Kidney (tissue), 14 donors: ENCODE measurements around the gene AURKB. TPM values are rescaled to one million over a fixed set of nuclear protein-coding genes. Genes with fewer than 3 reads are reported as not detected.
A peak's percentile ranks its signal among the peaks of the same experiment; 100 is the strongest.

Experiments used
- DNase-seq, 5 donors: peaks; one replicate each; pipeline ENCODE4 v3.0.0-alpha.2; 2013 to 2020
- FAIRE-seq: peaks from 2 replicates; lab custom pipeline; 2012; peaks lifted over from hg19 to GRCh38; lab: Jason Lieb, UNC
- H3K27ac ChIP-seq, 2 donors: one replicate each; pipeline ENCODE4 v1.7.0; 2013; ENCODE audit warnings: low read depth in 2 of 2, low read length in 2 of 2, inconsistent platforms in 1 of 2
- H3K27me3 ChIP-seq: one replicate; pipeline ENCODE4 v1.7.1; 2013; ENCODE audit warnings: low read length, inconsistent platforms; ENCODE audit not compliant: control insufficient read depth, insufficient read depth
- H3K36me3 ChIP-seq, 3 donors: one replicate each; pipeline versions ENCODE4 v1.7.0 to v1.7.1; 2013; ENCODE audit warnings: low read length in 3 of 3, control low read depth in 1 of 3, inconsistent platforms in 1 of 3; ENCODE audit not compliant: insufficient read depth in 3 of 3, control insufficient read depth in 2 of 3
- H3K4me1 ChIP-seq, 3 donors: one replicate each; pipeline versions ENCODE4 v1.7.0 to v1.7.1; 2013; ENCODE audit warnings: low read length in 3 of 3, inconsistent platforms in 1 of 3, low read depth in 1 of 3; ENCODE audit not compliant: control insufficient read depth in 2 of 3, insufficient read depth in 2 of 3
- H3K4me3 ChIP-seq, 3 donors: one replicate each; pipeline versions ENCODE4 v1.7.0 to v1.8.1; 2013; ENCODE audit warnings: low read length in 3 of 3, control low read depth in 1 of 3, inconsistent platforms in 1 of 3
- H3K9ac ChIP-seq, 3 donors: one replicate each; pipeline versions ENCODE4 v1.7.0 to v1.7.1; 2013; ENCODE audit warnings: low read length in 3 of 3, control low read depth in 1 of 3, inconsistent platforms in 1 of 3
- H3K9me3 ChIP-seq, 3 donors: one replicate each; pipeline versions ENCODE4 v1.7.0 to v1.7.1; 2013; ENCODE audit warnings: low read length in 3 of 3, control low read depth in 1 of 3, inconsistent platforms in 1 of 3; ENCODE audit not compliant: control insufficient read depth in 2 of 3, insufficient read depth in 1 of 3
- CTCF ChIP-seq: IDR thresholded peaks from 3 replicates; pipeline ENCODE4 v1.5.1; 2012; ENCODE audit warnings: mild to moderate bottlenecking, moderate library complexity, borderline replicate concordance; ENCODE audit not compliant: insufficient read depth; ENCODE audit errors: extremely low read depth
- intact Hi-C: fragments of 100-400 bp; cut with DNase I; formaldehyde crosslinking; loops from one replicate; pipeline ENCODE4 v1.11.1; 2022
- polyA plus RNA-seq: library from polyadenylated mRNA; stranded (reverse); fragments of 350-450 nt; fragmentation: Illumina TruSeq; extraction: RNeasy Lipid Tissue Mini Kit (QIAGEN cat#74804); gene quantifications from one replicate; pipeline ENCODE4 v1.2.3, GENCODE V29; 2014; ENCODE audit warnings: low read depth, low replicate concordance; ENCODE audit not compliant: insufficient read depth
- total RNA-seq: library from RNA; stranded (reverse); fragmentation: NEBNext Ultra II Directional; extraction: Animal tissue kit (Norgen Biotek cat#: 25700); gene quantifications from one replicate; pipeline ENCODE4 v1.2.1, GENCODE V29; 2021
- donor health status: control.
- donor health status: control.
- donor health status: control.
- donor health status: control.
- donor health status: control.
- donor health status: DM: yes; HTN: yes; CAD: no.
- donor health status: Normal renal cell carcinoma (clear cell type).

The AURKB gene
- total and polyA plus RNA-seq, 2 donors from 2014 or later = 0.43 to 2.8 TPM

DNA sequence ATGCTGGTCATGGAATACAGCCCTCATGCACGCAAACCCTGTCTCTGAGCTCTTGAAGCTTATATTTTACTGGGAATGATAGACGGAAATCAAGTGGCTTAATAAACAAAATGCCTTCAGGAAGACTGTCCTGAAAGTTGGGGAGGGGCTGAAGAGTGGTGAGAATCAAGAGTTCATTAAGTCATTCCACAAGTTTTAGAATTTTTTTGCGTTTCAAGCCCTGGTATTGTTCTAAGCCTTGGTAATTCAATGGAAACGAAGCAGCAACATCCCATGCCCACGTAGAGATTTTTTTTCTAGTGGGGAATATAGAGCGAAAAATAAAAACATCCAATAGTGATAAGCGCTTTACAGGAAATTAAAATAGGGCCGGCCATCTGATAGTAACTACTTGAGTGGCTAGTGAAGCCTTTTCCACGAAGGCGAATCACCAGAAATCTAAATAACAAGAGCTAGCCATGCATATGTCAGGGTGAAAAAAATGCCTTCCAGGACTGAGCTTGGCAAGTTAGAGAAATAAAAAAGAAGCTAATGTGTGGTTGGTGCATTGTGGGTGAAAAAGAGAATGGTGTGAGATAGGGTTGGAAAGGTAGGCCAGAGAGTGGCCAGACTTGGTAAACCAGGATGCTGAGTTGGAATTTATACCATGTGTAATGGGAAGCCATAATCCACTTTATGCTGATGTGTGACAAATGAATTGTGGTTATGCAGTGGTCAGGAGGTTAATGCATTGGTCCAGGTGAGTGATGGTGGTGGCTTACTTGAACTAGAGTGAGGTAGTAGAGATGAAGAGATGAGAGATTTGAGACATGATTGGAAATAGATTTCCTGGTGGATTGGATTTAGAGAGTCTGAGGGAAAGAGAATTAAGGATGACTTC is 39.5 kb upstream of the AURKB start:
- peaks cover 0 to 6% (median 0%) of the 10 kb centered on the region in 3 donors for H3K4me1 ChIP-seq
- DNase-seq (peak in 1 of 5 donors; percentile 4), FAIRE-seq (no peak)
- intact Hi-C loops = no loop called here
- no peak for TF ChIP-seq CTCF
- H3K9me3 ChIP-seq = no peaks in the 10 kb centered on the region
- H3K27ac ChIP-seq = peak overlapping the region in 1 of 2 donors; percentile 97
- no peaks in the 10 kb centered on the region for H3K27me3 ChIP-seq
- peak overlapping the region; percentile 76 to 99 (median 97) for H3K9ac ChIP-seq
- peaks cover 0 to 3% (median 0%) of the 10 kb centered on the region in 3 donors for H3K36me3 ChIP-seq
- H3K4me3 ChIP-seq = peak overlapping the region; percentile 97 to 99 (median 98)

DNA sequence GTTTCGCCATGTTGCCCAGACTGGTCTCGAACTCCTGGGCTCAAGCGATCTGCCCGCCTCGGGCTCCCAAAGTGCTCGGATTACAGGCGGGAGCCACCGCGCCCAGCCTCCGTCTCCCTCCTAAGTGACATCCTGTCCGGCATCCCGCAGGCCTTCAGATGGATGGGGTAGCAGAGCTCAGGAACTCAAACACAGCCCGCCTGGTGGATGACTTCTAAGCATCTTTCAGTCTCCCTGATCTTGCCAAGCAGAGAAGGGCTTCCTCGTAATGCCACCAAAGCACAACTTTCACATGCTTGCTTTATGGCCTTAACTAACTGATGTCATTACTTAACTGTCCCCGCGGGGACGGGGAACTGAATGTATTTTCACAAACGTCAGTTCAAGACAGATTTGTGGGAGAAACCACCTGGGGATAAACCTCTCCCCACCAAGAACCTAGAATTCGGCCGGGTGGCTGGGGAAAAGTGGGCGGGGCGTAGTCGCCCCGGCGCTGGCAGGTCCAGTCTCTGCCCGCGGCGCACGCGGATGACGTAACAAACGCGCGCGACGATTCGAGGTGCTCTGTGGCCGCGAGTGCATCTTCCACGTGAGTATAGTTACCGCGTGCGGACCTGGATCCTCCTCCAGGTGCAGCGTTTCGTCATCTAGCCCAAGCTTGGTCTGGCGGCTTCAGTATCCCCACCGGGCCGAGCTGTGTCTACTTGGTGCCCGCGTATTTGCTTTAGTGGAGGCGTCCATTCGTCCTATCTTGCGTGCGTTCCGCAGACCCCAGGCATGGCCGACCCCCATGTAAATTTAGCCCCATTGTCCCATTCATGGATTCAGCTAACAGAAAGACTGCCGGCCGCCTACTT is 38.6 kb upstream of the AURKB start, which contains the start of gene PFAS:
Gene PFAS, plus strand, starts transcription at position 539 of the 857 bp plus-strand sequence. CDS start 4,649 bp downstream, outside the sequence.
- H3K36me3 ChIP-seq = peaks cover 0 to under 1% (median 0%) of the 10 kb centered on the region in 3 donors
- intact Hi-C loops = no loop called here
- no peak for FAIRE-seq
- peak within 1 kb of the TSS; percentile 97 to 99 (median 98) for H3K4me3 ChIP-seq
- peak within 1 kb of the TSS; percentile 89 to 99 for H3K27ac ChIP-seq
- H3K27me3 ChIP-seq = no peaks in the 10 kb centered on the region
- no peaks in the 10 kb centered on the region for H3K9me3 ChIP-seq
- peak; percentile 96 to 98 (median 98) for DNase-seq
- H3K9ac ChIP-seq = peak within 1 kb of the TSS; percentile 76 to 99 (median 97)
- H3K4me1 ChIP-seq = peaks cover 0 to 6% (median 0%) of the 10 kb centered on the region in 3 donors
- TF ChIP-seq CTCF = no peak

- H3K4me1 ChIP-seq = peaks cover 0 to 6% (median 0%) of the 10 kb centered on the region in 3 donors
- H3K9me3 ChIP-seq = no peaks in the 10 kb centered on the region
- H3K4me3 ChIP-seq = no peak overlapping the region
- FAIRE-seq (no peak), DNase-seq (no peak)
- intact Hi-C loops = no loop called here
- H3K27me3 ChIP-seq = no peaks in the 10 kb centered on the region
- no peak for TF ChIP-seq CTCF
- no peak overlapping the region for H3K27ac ChIP-seq
- peaks cover 0 to under 1% (median 0%) of the 10 kb centered on the region in 3 donors for H3K36me3 ChIP-seq
- H3K9ac ChIP-seq = no peak overlapping the region
These were observed 34.4 kb upstream of the AURKB start for GRCh38 chr17:8244768-8245167.
